ENCODE results near the gene ELAVL4.

The ELAVL4 gene

DNA sequence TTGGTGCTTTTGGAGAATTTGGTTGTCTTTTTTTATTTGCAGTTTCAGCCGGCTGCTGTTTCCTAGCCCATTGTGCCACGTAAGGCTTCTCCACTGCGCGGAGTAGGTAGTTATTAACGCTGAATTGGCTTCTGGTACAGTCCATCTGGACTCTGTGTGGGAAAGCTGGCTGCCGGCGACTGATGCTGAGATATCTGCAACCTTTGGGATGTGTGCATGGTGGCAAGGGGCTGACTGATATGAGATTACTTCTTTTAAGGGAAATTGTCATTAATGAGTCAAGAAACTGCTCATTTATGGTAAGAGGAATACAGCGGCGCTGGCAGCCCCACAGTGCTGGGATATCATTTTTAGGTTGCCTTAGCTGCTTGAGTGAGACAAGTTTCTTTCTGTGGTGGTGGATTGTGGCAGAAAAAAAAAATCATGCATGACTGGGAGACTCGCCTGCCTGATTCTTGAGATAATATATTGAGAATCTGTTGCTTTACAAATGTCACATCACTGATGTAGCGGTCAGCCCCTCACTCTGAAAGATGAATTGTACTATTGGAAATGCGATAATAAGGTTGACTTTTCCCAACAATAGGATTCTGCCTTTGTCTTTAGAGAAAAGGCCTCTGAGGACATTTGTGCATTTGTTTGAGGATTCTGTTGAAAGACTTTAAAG, 2.5 kb upstream of the ELAVL4 start:
- TF ChIP-seq, protein P1, sequence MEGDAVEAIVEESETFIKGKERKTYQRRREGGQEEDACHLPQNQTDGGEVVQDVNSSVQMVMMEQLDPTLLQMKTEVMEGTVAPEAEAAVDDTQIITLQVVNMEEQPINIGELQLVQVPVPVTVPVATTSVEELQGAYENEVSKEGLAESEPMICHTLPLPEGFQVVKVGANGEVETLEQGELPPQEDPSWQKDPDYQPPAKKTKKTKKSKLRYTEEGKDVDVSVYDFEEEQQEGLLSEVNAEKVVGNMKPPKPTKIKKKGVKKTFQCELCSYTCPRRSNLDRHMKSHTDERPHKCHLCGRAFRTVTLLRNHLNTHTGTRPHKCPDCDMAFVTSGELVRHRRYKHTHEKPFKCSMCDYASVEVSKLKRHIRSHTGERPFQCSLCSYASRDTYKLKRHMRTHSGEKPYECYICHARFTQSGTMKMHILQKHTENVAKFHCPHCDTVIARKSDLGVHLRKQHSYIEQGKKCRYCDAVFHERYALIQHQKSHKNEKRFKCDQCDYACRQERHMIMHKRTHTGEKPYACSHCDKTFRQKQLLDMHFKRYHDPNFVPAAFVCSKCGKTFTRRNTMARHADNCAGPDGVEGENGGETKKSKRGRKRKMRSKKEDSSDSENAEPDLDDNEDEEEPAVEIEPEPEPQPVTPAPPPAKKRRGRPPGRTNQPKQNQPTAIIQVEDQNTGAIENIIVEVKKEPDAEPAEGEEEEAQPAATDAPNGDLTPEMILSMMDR (IDR thresholded peaks at IDR 0.05): no peak

DNA sequence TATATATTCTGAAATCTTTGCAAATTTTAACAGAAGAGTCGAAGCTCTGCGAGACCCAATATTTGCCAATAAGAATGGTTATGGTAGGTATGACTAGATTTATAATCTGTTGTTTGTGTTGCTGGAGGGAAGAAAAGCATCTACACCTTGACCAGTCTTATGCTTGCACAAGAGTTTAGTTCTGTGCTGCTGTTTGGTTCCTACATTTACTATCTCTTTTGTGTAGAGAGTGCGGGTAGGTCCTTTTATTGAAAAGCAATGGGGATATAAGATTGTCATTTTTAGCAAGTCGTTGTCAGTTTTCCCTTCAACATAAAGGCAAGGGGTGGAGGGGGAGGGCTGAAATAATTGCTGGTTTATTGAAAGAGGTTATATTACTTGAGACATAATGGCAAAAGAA, 396 bp downstream of the ELAVL4 start:
- TF ChIP-seq, protein P1 (IDR thresholded peaks at IDR 0.05): no peak

DNA sequence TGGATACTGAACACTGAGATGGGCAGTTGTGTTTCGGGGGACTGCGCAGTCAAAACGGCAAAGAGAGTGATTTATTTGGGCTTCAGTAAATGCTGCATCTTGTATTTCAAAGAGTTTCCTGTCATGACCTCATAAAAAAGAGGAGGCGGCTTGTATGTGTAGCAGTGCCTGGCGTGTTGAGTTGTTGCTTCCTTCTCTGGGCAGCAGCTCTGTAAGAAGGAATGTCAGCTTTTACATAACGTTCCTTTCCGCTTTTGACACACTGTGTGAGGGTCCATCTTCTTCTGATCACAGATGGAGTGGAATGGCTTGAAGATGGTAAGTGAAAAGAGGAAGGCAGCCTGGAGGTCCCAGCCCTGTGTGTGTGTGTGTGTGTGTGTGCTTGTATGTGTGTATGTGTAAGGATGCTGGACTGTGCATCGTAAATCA, 941 bp downstream of the ELAVL4 start:
- TF ChIP-seq, protein P1 (IDR thresholded peaks at IDR 0.05): no peak

DNA sequence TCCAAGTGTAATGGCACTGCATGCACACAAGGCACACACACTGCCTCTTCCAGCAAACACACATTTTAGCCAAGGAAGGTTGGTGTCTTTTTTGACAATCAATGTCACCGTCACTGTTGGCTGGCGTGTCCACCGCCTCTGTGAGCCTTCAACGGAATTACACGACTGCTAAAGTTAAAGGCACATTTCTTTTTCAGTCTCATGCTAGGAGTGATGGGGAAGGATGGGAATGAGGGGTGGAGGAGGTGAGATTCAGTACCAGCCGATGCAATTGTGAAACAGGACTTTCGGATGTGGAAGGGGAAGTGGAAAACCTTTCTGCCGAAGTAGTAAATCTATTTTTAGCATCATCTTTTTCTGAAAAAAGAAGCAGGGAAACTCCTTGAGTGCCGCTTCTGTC, 1.4 kb downstream of the ELAVL4 start:
- TF ChIP-seq, protein P1 (IDR thresholded peaks at IDR 0.05): no peak

DNA sequence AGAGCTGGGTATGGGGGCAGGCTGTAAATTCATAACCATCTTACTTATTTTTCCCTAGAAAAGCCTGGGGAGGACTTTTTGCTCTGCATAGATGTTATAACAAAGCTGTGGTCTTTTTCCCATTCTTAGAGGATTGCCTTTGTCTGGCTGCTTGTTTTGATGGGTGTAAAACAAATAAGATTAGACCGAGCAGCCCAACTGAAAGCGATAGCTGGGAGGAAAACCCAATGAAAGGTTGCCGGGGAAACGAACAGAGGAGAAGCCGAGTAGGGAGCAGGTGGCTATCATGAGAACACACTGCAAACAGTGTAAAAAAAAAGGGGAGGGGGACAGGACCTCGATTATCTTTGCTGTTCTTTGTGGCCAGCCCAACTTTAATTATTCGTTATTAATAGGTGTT, 1.9 kb downstream of the ELAVL4 start:
- TF ChIP-seq, protein P1 (IDR thresholded peaks at IDR 0.05): no peak

DNA sequence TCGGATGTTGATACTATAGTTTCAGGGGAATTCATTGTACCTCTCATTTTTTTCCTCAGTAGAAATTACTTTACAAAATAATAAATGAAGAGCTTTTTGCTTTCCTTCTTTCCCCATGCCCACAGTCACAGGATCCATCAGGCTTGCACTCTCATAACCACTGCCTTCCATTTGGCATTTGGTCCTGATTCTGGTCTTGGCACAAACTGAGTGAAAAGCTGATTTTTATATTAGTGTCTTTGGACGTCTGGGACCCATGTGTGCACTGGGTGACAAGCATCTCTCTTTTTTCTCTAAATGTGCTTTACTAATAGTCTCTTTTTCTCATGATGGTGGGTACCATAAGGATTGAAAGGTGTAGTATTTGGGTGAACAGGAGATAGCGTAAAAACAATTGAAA, 2.8 kb downstream of the ELAVL4 start:
- TF ChIP-seq, protein P1 (IDR thresholded peaks at IDR 0.05): no peak

DNA sequence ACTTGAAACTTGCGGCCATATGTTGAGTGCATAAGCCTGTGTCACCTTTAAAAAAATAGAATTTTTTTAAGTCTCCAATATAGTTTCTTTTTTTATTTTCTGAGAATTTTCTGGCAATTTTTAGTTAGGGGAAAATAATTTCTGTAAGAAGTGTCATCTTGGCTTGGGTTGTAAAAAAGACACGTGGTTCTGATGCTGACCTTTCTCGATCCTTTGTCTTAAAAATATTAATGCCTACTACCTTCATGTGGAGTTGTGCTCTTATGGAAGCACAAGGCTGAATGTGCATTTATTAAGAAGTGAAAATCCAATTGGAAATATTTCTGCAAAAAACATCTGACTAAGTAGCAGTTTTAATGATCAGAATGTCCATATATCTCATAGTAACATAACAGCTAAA, 3.5 kb downstream of the ELAVL4 start:
- TF ChIP-seq, protein P1 (IDR thresholded peaks at IDR 0.05): no peak

DNA sequence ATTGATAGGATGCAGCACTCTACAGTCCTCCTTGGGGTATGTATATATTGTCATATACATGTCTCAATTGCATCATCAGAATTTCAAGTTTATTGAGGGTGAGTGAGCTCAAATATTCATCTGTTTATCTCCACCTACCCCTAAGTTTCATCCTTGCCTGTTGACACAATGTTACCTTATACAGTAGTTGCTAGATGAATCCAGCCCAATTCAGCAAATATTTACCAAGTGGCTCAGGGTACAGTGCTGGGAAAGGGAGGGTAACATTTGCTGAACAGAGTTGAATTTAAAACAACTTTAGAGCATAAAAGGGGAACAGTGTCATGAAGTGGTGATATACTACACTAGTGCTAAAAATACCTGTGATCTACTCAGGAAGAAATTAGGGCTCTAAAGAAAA, 14.4 kb downstream of the ELAVL4 start:
- TF ChIP-seq, protein P1 (IDR thresholded peaks at IDR 0.05): no peak
